ENCODE data around the gene NPHP4. TPM values are rescaled to one million over a fixed set of nuclear protein-coding genes. Genes with fewer than 3 reads are reported as not detected.
"Not testable (repeated sequence)": the region's sequence is repeated elsewhere in the genome, so short reads cannot be mapped to it uniquely, and the experiment has no call there.

NPHP4 gene
- total and polyA plus RNA-seq, 2 experiments from 2014 or later = 6.4 to 12.7 TPM

GRCh38 chr1:5898266-5898665 lies 94.0 kb downstream of the NPHP4 start:
- no peak for DNase-seq (ENCODE audit: low read depth in 1 of 2, low spot score in 1 of 2)
- TF ChIP-seq CTCF (IDR thresholded peaks at IDR 0.05; ENCODE audit: low read depth, low read length) = no peak
- no peaks in the 10 kb centered on the region for H3K36me3 ChIP-seq
- no peaks in the 10 kb centered on the region for H3K4me1 ChIP-seq (ENCODE audit: low read depth)
- no peaks in the 10 kb centered on the region for H3K27me3 ChIP-seq
- H3K9me3 ChIP-seq (ENCODE audit: low read depth) = no peaks in the 10 kb centered on the region
- H3K4me3 ChIP-seq = no peak overlapping the region
- no peak overlapping the region for H3K27ac ChIP-seq

- Histone ChIP-seq H3K27ac (no peak overlapping the region), H3K4me1 (ENCODE audit: low read depth) (no peaks in the 10 kb centered on the region), H3K27me3 (no peaks in the 10 kb centered on the region), H3K9me3 (ENCODE audit: low read depth) (no peaks in the 10 kb centered on the region), H3K36me3 (no peaks in the 10 kb centered on the region), H3K4me3 (no peak overlapping the region)
- no peak for DNase-seq (ENCODE audit: low read depth in 1 of 2, low spot score in 1 of 2)
- TF ChIP-seq CTCF (IDR thresholded peaks at IDR 0.05; ENCODE audit: low read depth, low read length) = no peak
These were observed 95.2 kb downstream of the NPHP4 start for GRCh38 chr1:5896706-5897660.

- H3K27ac ChIP-seq = no peak overlapping the region
- no peak for TF ChIP-seq CTCF (IDR thresholded peaks at IDR 0.05; ENCODE audit: low read depth, low read length)
- no peaks in the 10 kb centered on the region for H3K9me3 ChIP-seq (ENCODE audit: low read depth)
- H3K36me3 ChIP-seq = no peaks in the 10 kb centered on the region
- no peak overlapping the region for H3K4me3 ChIP-seq
- H3K4me1 ChIP-seq (ENCODE audit: low read depth) = no peaks in the 10 kb centered on the region
- no peaks in the 10 kb centered on the region for H3K27me3 ChIP-seq
- DNase-seq (ENCODE audit: low read depth in 1 of 2, low spot score in 1 of 2) = no peak
These were observed 96.5 kb downstream of the NPHP4 start for GRCh38 chr1:5895446-5896406.

GRCh38 chr1:5893699-5894278 lies 98.4 kb downstream of the NPHP4 start:
- H3K4me3 ChIP-seq; H3K27ac ChIP-seq; H3K4me1 ChIP-seq (ENCODE audit: low read depth); H3K36me3 ChIP-seq; H3K27me3 ChIP-seq; H3K9me3 ChIP-seq (ENCODE audit: low read depth): not testable (repeated sequence)
- TF ChIP-seq CTCF (IDR thresholded peaks at IDR 0.05; ENCODE audit: low read depth, low read length) = peak; percentile 39
- DNase-seq (ENCODE audit: low read depth in 1 of 2, low spot score in 1 of 2) = peak in 1 of 2 donors; percentile 5

GRCh38 chr1:5892329-5892728 lies 99.9 kb downstream of the NPHP4 start:
- DNase-seq (ENCODE audit: low read depth in 1 of 2, low spot score in 1 of 2) = no peak
- H3K9me3 ChIP-seq (ENCODE audit: low read depth) = no peaks in the 10 kb centered on the region
- no peaks in the 10 kb centered on the region for H3K27me3 ChIP-seq
- TF ChIP-seq CTCF (IDR thresholded peaks at IDR 0.05; ENCODE audit: low read depth, low read length) = no peak
- H3K27ac ChIP-seq = no peak overlapping the region
- no peaks in the 10 kb centered on the region for H3K4me1 ChIP-seq (ENCODE audit: low read depth)
- no peak overlapping the region for H3K4me3 ChIP-seq
- H3K36me3 ChIP-seq = no peaks in the 10 kb centered on the region

Measured in cardiac muscle cell (in vitro differentiated cells and primary cell).